DMS153 treated with DMSO at 0.1 percent for 48 hours (cell line): ENCODE measurements around the gene WDCP.

ENCODE experiments used
- DNase-seq: peaks from one replicate; lab custom pipeline; 2025; ENCODE audit not compliant: unreplicated experiment; lab: John Stamatoyannopoulos, UW

The WDCP gene

GRCh38 chr2:24007693-24008092 is 39.5 kb downstream of the WDCP start:
- DNase-seq, result no peak

GRCh38 chr2:23994567-23994966 is 52.6 kb downstream of the WDCP start:
- DNase-seq, result no peak

GRCh38 chr2:23993736-23994269 is 53.4 kb downstream of the WDCP start:
- no peak for DNase-seq

- no peak for DNase-seq
These were observed 54.3 kb downstream of the WDCP start for GRCh38 chr2:23992931-23993330.

- peak; percentile 7 for DNase-seq
These were observed 58.8 kb downstream of the WDCP start for GRCh38 chr2:23988371-23988770.
